ENCODE results near the gene CORO7.

DNA sequence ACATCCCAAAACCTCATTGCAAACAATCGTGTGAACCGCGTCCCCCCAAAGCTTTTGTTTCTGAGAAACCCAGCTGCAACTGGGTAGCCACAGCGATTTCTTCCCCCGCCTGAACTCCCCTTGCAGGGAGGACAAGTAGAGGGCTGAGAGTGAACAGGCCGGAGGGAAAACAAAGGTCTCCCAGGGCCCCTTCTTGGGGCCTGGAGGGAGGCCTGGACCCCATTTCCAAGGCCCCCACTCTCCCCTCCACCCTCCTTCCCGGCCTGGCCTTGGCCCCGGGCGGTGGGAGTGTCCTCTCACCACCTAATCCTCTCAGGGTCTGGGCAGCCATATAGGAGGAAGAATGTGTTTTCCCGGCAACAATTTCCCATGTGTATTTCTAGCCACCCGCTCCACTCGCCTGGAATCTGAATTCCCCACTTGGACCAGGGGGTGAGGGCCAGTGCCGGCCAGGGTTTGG is 97.9 kb downstream of the CORO7 start:
- TF ChIP-seq, protein P1, sequence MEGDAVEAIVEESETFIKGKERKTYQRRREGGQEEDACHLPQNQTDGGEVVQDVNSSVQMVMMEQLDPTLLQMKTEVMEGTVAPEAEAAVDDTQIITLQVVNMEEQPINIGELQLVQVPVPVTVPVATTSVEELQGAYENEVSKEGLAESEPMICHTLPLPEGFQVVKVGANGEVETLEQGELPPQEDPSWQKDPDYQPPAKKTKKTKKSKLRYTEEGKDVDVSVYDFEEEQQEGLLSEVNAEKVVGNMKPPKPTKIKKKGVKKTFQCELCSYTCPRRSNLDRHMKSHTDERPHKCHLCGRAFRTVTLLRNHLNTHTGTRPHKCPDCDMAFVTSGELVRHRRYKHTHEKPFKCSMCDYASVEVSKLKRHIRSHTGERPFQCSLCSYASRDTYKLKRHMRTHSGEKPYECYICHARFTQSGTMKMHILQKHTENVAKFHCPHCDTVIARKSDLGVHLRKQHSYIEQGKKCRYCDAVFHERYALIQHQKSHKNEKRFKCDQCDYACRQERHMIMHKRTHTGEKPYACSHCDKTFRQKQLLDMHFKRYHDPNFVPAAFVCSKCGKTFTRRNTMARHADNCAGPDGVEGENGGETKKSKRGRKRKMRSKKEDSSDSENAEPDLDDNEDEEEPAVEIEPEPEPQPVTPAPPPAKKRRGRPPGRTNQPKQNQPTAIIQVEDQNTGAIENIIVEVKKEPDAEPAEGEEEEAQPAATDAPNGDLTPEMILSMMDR (IDR thresholded peaks at IDR 0.05): no peak
- TF ChIP-seq POLR2A (IDR thresholded peaks at IDR 0.05): no peak
